Keratinocyte (primary cell): ENCODE results near the gene SORBS2. TPM values are rescaled to one million over a fixed set of nuclear protein-coding genes. Genes with fewer than 3 reads are reported as not detected.

Experiments used
- DNase-seq: peaks from one replicate; pipeline ENCODE4 v3.0.0-alpha.2; 2011; ENCODE audit warnings: low read depth, missing footprints, low spot score
- FAIRE-seq: peaks from 2 replicates; lab custom pipeline; 2011; peaks lifted over from hg19 to GRCh38; lab: Jason Lieb, UNC
- H2AFZ ChIP-seq: 2 replicates; pipeline ENCODE4 v1.6.0; 2012; ENCODE audit warnings: low read length, control low read depth, inconsistent platforms; ENCODE audit not compliant: control insufficient read depth
- H3K27ac ChIP-seq: 2 replicates; pipeline ENCODE4 v1.5.1; 2011; ENCODE audit warnings: low read length; ENCODE audit not compliant: control insufficient read depth, insufficient read depth
- H3K27me3 ChIP-seq: 3 replicates; pipeline ENCODE4 v1.6.0; 2011; ENCODE audit warnings: low read length; ENCODE audit not compliant: control insufficient read depth, insufficient read depth; ENCODE audit errors: extremely low read depth
- H3K36me3 ChIP-seq, 2 experiments: 2 replicates in 1 of 2; 3 replicates in 1 of 2; pipeline ENCODE4 v1.5.1; 2011; ENCODE audit warnings: low read length in 2 of 2, mild to moderate bottlenecking in 1 of 2; ENCODE audit not compliant: control insufficient read depth in 2 of 2, insufficient read depth in 2 of 2; ENCODE audit errors: extremely low read depth in 1 of 2
- H3K4me1 ChIP-seq: 3 replicates; pipeline ENCODE4 v1.5.1; 2011; ENCODE audit warnings: low read length; ENCODE audit not compliant: control insufficient read depth, insufficient read depth; ENCODE audit errors: extremely low read depth
- H3K4me2 ChIP-seq: 3 replicates; pipeline ENCODE4 v1.6.0; 2011; ENCODE audit warnings: low read depth, low read length; ENCODE audit not compliant: control insufficient read depth, insufficient read depth; ENCODE audit errors: extremely low read depth
- H3K4me3 ChIP-seq, 3 experiments: fragments of 200-600 bp in 1 of 3; sonication (generic) in 1 of 3; 2 replicates in 2 of 3; 3 replicates in 1 of 3; pipeline ENCODE4 v1.5.1; 2011 to 2016; ENCODE audit warnings: low read length in 3 of 3, mild to moderate bottlenecking in 3 of 3, control low read depth in 2 of 3, inconsistent platforms in 1 of 3, low read depth in 1 of 3, mixed read lengths in 1 of 3, mixed run types in 1 of 3, moderate library complexity in 1 of 3; ENCODE audit not compliant: control insufficient read depth in 2 of 3, insufficient read depth in 2 of 3; ENCODE audit errors: extremely low read depth in 1 of 3
- H3K79me2 ChIP-seq: 2 replicates; pipeline ENCODE4 v1.6.0; 2012; ENCODE audit warnings: low read length; ENCODE audit not compliant: control insufficient read depth, insufficient read depth
- H3K9ac ChIP-seq: 3 replicates; pipeline ENCODE4 v1.6.0; 2011; ENCODE audit warnings: low read length; ENCODE audit not compliant: control insufficient read depth, insufficient read depth; ENCODE audit errors: extremely low read depth
- H3K9me1 ChIP-seq: 3 replicates; pipeline ENCODE4 v1.6.0; 2011; ENCODE audit warnings: low read length; ENCODE audit not compliant: control insufficient read depth, insufficient read depth; ENCODE audit errors: extremely low read depth
- H3K9me3 ChIP-seq: 2 replicates; pipeline ENCODE4 v1.5.1; 2012; ENCODE audit warnings: low read depth, low read length; ENCODE audit not compliant: control insufficient read depth
- H4K20me1 ChIP-seq: 3 replicates; pipeline ENCODE4 v1.6.0; 2011; ENCODE audit warnings: low read length; ENCODE audit not compliant: control insufficient read depth, insufficient read depth; ENCODE audit errors: extremely low read depth
- EZH2 ChIP-seq: IDR thresholded peaks from one replicate; pipeline ENCODE4 v1.6.1; 2012; ENCODE audit warnings: inconsistent platforms, mild to moderate bottlenecking, low read length, moderate library complexity
- dilution Hi-C: fragments of 300-500 bp; cut with MboI; formaldehyde crosslinking; loops from one replicate; pipeline ENCODE4 v1.7.0; 2020; ENCODE audit warnings: low sequenced_read_pairs; ENCODE audit not compliant: extremely low pct_ligation_motif_present
- polyA plus RNA-seq, 5 experiments: library from polyadenylated mRNA; depleted of rRNA in 3 of 5; stranded (reverse) in 3 of 5; stranded (forward) in 1 of 5; unstranded in 1 of 5; fragments of >200 nt; gene quantifications; 1 replicate in 1 of 5; 2 replicates in 3 of 5; 3 replicates in 1 of 5; pipeline versions ENCODE4 v1.2.1 to v1.2.3, GENCODE V29; 2011 to 2012; ENCODE audit warnings: missing spikeins in 2 of 5, low read depth in 1 of 5, low replicate concordance in 1 of 5
- TF ChIP-seq, protein P1 (sequence below), 3 experiments: IDR thresholded peaks in 1 of 3; conservative IDR thresholded peaks in 1 of 3; optimal IDR thresholded peaks in 1 of 3; 2 replicates in 2 of 3; 3 replicates in 1 of 3; pipeline versions ENCODE3 to v1.5.1; 2011; ENCODE audit warnings: low read length in 3 of 3, mild to moderate bottlenecking in 3 of 3, moderate library complexity in 2 of 3, control low read depth in 1 of 3, inconsistent platforms in 1 of 3; ENCODE audit not compliant: insufficient read depth in 2 of 3; ENCODE audit errors: extremely low read depth in 1 of 3

SORBS2 gene
- polyA plus RNA-seq, 1 donor (not counting 4 experiments of a cell fraction or from before 2014, with no cell fraction given) = 0.14 TPM

DNA sequence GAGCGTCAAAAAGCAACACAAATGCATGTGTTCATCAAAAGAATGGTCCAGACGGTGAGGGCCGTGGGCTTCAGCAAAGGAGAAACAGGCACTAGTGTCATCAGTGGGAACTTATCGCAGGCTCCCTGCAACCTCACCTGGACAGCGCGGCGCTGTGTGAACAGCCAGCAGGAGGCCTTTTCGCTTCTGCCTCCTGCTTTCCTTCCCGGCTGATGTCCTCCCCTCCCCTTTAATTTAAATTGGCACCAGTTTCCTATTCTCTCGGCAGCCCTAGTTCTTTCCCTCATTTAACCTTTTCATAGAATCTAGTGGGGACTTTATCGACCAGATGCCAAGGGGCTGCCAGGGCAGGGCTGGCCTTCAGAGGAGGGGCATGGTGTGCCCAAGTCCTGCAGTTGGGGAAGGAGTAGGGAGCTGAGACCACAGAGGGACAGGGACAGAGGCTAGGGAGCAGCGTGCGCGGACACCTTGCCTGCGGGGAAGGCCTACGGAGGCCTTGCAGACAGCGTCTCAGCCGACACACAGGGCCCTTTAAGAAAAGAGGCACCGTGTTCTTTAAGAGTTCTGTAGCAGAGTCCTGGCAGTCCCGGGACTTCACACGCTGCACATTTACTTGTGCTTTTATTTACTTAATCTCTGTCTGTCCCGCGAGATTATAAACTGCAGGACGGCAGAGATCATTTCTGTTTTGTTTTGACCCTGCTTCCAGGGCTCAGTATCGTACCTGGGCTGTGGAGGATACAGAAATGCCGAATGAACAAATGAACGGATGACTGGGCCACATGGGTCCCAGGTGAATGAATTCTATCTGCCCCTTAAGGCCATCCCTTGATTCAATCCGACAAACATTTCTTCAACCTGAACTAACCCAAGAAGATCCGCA lies 8.4 kb upstream of the SORBS2 start:
- no peak for DNase-seq
- TF ChIP-seq EZH2 = no peak
- TF ChIP-seq, protein P1, sequence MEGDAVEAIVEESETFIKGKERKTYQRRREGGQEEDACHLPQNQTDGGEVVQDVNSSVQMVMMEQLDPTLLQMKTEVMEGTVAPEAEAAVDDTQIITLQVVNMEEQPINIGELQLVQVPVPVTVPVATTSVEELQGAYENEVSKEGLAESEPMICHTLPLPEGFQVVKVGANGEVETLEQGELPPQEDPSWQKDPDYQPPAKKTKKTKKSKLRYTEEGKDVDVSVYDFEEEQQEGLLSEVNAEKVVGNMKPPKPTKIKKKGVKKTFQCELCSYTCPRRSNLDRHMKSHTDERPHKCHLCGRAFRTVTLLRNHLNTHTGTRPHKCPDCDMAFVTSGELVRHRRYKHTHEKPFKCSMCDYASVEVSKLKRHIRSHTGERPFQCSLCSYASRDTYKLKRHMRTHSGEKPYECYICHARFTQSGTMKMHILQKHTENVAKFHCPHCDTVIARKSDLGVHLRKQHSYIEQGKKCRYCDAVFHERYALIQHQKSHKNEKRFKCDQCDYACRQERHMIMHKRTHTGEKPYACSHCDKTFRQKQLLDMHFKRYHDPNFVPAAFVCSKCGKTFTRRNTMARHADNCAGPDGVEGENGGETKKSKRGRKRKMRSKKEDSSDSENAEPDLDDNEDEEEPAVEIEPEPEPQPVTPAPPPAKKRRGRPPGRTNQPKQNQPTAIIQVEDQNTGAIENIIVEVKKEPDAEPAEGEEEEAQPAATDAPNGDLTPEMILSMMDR (optimal IDR thresholded peaks at IDR 0.05 in 1 of 3, IDR thresholded peaks at IDR 0.05 in 1 of 3, conservative IDR thresholded peaks at IDR 0.05 in 1 of 3; ENCODE audit: extremely low read depth in 1 of 3, insufficient read depth in 2 of 3, low read length in 3 of 3) = no peak
- no peaks in the 10 kb centered on the region for H3K36me3 ChIP-seq
- no peak overlapping the region for H3K27ac ChIP-seq
- no peak overlapping the region for H3K4me2 ChIP-seq
- H3K79me2 ChIP-seq = no peaks in the 10 kb centered on the region
- no peaks in the 10 kb centered on the region for H3K27me3 ChIP-seq
- no peak overlapping the region for H2AFZ ChIP-seq
- no peak for FAIRE-seq
- no peak overlapping the region for H3K9ac ChIP-seq
- no peaks in the 10 kb centered on the region for H3K9me3 ChIP-seq
- dilution Hi-C loops = no loop called here
- H3K4me1 ChIP-seq = no peaks in the 10 kb centered on the region
- no peaks in the 10 kb centered on the region for H3K9me1 ChIP-seq
- no peak overlapping the region for H3K4me3 ChIP-seq
- H4K20me1 ChIP-seq = no peaks in the 10 kb centered on the region

DNA sequence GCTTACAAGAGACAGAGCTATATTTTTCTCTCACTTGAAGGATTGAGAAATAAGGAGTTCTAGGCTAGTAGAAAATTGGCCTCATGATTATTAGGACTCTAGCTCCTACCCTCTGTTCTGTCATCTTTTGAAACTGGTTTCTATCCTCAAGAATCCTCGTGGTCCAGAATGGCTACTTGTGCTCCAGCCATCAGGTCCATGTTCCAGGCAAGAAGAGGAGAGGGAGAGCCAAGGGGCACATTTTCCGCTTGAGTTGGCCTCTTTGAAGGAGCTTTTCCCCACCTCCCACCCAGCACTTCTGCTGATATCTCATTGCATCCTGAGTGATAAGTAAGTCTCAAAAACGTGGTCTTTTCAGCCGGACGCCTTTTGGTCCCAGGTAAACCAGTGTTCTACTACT lies 7.2 kb upstream of the SORBS2 start:
- DNase-seq (no peak), FAIRE-seq (no peak)
- no peaks in the 10 kb centered on the region for H3K79me2 ChIP-seq
- H3K27ac ChIP-seq = no peak overlapping the region
- no peak overlapping the region for H2AFZ ChIP-seq
- dilution Hi-C loops = no loop called here
- H3K27me3 ChIP-seq = no peaks in the 10 kb centered on the region
- H4K20me1 ChIP-seq = no peaks in the 10 kb centered on the region
- no peaks in the 10 kb centered on the region for H3K4me1 ChIP-seq
- H3K4me3 ChIP-seq = no peak overlapping the region
- H3K9me3 ChIP-seq = no peaks in the 10 kb centered on the region
- no peak overlapping the region for H3K9ac ChIP-seq
- H3K36me3 ChIP-seq = no peaks in the 10 kb centered on the region
- H3K9me1 ChIP-seq = no peaks in the 10 kb centered on the region
- H3K4me2 ChIP-seq = no peak overlapping the region
- no peak for TF ChIP-seq EZH2
